ENCODE results near the gene RPS2.
"Not testable (repeated sequence)": the region's sequence is repeated elsewhere in the genome, so short reads cannot be mapped to it uniquely, and the experiment has no call there.

Gene RPS2

DNA sequence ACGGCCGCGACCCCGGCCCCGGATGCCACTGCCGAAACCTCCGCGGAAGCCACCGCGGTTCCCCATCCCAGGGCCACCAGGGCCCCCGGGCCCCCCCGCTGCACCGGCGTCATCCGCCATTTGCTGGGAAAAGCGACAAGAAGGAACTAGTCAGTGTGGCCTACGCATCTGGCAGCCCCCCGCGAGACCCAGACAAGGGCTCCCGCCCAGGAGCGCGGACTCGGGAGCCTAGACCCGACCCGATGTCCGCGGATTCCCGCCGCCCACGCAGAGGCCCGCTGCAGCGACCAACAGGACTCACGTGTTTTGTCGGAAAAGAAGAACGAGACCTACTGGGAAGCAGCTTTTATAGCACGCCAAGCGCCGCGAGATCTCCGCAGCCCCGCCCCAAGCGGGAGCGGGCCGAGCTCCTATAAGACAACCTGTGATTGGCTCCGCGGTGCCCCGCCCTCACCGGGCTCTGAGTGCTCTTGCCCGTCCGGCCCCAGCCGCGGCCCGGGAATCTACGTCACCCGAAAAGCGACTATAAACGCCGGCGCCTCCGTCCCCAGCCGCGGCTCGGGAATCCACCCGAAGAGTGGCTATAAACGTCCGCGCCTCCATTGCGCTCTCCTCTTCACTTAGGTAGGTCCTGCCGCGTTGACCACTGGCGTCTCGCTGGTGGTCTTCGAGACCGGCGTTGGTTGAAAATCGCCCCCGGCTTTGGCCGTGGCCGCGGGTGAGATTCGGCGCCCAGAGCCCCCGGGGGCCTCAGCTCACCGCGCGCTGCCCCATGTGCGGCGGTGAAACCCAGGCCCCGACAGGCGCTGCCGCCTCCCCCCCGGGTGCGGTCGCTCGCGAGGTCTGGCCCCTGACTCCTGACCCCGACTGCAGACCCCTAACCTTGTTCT, at the start of gene RPS2:
Gene RPS2 (minus strand): TSS at position 321 of the 890 bp plus-strand sequence. CDS start 201 bp downstream, at position 120.
- peak; percentile 99 for DNase-seq

DNA sequence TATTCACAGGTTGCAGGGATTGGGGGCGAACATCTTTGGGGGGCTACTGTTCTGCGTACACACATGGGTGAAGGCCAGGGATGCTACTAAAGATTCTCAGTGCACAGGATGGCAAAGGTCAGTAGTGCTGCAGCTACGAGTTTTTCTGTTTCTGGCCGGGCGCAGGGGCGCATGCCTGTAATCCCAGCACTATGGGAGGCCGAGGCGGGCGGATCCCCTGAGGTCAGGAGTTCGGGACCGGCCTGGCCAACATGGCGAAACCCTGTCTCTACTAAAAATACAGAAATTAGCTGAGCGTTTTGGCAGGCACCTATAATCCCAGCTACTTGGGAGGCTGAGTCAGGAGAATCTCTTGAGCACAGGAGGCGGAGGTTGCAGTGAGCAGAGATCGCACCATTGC, 48.9 kb upstream of the RPS2 start:
- no peak for DNase-seq

DNA sequence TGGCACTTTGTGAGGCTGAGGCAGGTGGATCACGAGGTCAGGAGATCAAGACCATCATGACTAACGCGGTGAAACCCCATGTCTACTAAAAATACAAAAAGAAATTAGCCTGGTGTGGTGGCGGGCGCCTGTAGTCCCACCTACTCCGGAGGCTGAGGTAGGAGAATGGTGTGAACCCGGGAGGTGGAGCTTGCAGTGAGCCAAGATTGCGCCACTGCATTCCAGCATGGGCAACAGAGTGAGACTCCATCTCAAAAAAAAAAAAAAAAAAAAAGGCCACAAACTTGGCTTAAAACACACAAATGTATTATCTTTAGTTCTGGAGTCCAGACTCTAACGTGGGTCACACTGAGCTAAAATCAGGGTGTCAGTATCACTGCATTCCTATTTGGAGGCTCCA, 47.1 kb upstream of the RPS2 start:
- not testable (repeated sequence) for DNase-seq

DNA sequence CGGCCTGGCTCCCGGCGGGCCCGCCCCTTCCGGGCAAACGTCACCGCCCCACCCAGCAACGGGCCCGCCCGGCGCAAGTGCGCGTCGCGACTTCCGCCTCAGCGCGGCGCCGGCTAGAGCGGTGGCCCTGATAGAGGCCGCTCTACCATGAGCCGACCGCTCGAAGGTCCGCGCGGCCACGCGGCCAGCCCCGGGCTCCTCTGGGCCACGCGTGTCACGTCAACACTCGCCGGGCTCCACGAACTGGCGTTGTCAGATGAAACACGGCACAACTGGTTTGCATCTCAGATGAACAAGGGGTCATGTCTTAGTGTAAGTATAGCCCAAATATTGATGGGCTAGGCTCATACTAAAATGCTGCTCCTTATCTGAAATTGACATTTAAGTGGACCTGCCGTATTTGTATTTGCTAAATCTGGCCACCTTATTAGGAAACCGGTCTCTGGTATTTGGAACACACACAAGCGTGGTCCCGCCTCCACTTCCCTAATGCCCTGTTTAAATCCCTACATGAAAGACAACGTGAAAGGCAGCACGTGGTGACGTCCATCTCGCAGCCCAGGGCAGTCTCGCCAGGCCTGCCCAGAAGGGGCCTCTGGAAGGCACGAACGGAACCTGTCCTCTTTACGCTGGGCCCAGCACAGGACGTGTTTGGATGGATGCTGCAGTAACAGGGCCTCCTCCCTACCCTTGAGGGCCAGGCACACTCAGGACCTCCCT, 45.3 kb upstream of the RPS2 start, which contains the start of gene ZNF598:
Gene ZNF598 (minus strand): TSS at position 31 of the 720 bp plus-strand sequence.
- peak; percentile 81 for DNase-seq

DNA sequence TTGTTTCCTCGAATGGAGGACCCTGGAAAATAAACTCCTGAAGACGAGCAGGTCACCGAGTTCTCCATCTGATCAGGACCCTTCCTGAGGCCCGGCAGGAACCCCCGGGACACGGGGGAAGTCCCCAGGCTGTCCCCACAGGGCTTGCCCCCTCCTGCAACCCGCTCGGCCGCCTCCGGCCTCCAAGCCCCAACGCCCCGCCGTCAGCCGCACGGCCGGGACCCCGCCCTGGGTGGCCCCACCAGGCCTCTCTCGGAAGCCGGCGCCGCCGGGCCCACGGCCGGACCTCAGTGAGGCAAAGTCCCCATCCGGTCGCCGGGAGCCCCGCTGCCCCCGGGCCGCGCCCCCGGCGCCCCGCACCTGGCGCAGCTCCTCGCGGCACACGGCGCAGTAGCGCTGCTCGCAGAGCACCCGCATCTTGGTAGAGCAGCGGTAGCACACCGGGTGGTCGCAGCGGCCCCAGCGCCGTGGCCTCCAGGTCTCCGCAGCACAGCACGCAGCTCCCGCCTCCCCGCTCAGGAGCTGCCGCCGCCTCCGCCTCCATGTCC, 44.6 kb upstream of the RPS2 start:
- DNase-seq = no peak

DNA sequence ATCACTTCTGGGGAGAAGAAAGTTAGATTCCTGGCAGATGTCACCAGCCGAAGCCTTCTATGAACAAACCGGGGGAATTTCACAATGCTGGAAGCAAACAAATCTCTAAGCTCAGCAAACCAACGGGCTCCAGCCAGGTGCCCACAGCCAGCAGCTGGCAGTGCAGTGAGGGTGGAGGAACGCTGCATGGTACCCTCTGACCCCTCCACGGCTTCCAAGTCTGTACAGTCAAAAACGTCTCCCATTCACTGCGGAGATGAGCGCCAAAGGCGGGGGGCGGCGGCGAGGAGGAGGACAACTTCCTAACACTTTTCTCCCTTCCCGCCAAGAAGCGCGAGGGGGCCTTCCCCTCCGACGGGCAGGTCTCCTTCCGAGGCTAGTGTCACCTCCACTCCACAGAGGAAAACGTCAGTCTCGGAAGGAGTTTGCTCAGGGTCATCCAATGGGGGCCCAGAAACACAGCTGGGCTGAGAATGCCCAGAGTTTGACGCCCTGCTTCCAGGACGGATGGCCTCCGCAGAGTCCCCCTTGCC, 44.1 kb upstream of the RPS2 start:
- DNase-seq = no peak

DNA sequence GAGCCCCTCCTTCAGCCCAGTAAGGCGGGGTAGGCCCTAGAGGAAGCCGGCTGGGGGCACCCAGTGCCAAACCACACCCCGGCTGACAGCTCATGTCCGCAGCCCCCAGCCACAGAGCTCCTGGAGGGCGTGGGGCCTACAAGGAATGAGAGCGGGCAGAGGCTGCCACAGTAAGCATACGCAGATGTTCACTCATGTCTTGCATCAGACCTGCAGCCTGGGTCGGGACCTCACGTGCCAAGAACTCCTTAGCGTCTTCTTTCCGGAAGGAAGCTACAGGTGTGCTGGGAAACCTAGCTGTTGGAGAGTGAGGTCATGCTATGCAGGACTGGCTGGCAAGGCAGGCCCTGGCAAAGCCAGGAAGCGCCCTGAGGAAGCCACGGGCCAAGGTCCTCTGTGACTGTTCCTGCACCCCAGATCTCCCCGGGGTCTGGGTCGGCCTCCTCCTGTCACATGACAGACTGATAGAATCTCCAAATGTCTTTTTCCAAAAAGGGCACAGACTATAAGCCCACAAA, 43.4 kb upstream of the RPS2 start:
- no peak for DNase-seq

DNA sequence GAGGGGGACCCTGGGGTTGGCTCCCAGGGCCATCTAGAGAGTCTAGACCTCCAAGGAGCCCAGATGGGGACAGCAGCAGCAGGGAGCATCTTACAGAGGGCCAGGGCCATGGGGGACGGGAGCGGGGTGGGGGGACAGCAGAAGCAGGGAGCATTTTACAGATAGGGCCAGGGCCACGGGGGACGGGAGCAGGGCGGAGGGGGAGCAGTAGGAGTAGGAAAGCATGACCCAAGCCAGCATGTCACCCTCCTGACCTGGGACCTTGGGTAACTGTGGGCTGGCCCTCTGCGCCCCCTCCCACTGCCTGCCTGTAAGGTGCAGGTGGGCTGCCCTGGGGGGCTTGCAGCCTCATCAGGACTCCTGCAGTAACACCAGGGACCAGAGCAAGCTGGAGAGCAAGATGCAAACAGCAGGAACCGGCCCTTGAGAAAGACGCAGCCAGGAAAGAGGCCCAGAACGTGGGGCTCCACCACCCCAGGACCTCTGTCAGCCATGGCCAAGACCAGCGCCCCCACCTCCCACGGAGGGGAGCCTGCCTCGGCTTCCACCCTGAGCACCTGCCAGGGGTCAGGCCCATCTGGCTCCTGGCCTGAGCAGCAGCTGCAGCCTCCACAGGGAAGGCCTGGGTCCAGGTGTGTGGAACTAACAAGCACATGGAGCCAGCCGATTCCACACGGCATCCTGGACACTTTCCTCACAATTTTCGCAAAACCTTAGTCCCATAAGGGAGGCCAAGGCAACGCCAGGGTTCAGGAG, 42.6 kb upstream of the RPS2 start:
- no peak for DNase-seq

DNA sequence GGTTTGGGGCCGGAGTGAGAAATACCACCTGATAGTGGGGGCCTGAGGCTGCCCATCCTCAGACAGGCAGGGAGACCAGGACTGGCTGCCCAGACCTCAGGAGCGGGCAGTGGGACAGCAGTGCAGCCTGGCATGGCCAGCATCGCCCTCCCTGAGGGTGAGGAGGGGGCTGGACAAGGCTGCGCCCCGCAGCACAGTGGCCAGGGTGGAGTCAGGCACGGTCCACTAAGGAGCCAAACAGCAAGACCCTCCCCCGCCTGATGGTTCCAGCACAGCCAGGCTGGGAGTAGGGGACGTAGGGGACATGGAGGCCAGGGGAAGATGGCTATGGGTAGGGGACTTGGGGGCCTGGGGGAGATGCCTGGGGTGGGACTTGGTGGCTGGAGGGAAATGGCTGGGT, 41.7 kb upstream of the RPS2 start:
- no peak for DNase-seq

DNA sequence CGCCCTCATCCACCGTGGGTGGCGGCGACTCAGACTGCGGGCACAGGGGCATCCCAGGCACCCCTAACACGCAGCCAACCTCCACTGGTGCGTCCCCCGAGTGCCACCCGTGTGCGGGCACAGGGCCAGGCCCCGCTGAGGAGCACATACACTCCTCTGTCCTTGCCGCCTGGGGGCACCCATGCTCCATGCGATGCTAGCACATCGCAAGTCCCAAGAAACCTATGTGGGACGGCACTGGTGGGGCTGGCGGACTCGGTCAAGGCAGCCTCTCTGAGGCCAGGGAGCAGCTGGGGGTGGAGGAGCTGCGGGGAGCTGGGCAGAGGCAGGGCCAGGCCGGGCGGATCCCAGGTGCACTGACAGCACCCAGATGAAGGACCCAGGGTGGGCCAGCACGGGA, 41.0 kb upstream of the RPS2 start:
- DNase-seq = peak; percentile 28

DNA sequence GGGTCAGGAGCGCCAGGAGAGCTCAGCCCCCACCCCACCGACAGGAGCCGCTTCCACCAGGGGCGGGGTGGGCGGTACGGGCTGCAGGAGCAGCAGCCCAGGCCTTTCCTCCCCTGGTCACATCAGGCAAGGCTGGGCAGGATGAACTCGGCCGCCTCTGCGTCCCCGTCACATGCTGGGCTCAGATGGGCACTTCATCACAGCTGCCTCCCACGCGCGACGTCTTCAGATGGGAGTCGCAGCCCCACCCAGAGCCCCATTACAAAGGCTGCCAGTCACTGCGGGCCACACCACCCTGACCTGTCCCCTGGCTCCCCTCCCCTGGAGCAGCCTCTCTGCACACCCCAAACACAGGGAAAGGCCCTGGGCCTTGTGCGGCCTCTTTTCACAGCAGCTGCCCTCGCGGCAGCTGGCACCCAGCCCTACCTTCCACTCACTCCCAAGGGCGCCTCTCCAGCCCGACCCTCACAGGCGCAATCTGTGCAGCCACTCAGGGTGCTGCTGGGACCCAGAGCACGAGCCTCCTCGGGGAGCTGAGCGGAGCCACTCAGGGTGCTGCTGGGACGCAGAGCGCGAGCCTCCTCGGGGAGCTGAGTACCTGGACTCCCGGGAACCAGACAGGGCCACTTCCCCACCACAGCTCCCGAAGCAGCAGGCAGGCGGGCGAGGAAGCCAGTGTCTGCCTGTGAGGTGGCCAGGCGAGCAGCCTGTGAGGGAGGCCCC, 40.3 kb upstream of the RPS2 start:
- no peak for DNase-seq

DNA sequence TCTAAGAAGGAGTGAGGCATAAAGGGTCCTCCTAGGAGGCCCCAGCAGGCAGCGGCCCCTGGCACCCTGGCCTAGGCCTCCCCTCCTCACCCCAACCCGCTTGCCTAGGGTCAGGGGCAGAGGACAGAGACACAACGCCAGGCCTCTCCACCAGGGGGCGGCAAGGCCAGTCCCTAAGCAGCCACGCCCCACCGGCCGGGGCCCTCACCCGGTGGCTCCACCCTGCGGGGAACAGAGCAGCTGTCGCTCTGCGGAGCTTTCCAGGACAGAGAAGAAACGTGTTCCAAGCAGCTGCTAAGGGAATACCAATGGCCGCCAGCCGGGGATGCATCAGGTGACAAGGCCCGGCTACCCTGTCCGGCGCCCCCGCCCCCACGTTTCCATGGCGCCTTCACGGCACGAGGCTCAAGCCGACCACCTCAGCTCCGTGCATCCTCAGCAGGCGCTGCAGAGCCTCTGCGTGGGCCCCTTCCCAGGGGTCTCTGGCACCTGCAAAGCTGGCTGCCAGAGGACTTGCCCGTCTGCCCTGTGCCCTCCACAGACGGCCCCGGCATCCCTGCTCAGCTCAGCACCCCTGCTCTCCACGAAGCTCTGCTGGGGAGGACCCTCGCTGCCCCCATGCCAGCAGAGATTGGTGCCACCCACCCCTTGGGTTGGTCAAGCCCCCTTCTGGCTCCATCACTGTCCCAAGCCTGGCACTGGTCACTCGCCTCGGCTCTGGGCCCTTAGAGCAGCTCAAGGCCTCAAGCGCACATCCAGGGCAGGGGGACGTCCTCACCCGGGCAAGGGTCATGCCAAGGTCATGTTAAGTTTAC, 39.4 kb upstream of the RPS2 start:
- DNase-seq = peak; percentile 85

DNA sequence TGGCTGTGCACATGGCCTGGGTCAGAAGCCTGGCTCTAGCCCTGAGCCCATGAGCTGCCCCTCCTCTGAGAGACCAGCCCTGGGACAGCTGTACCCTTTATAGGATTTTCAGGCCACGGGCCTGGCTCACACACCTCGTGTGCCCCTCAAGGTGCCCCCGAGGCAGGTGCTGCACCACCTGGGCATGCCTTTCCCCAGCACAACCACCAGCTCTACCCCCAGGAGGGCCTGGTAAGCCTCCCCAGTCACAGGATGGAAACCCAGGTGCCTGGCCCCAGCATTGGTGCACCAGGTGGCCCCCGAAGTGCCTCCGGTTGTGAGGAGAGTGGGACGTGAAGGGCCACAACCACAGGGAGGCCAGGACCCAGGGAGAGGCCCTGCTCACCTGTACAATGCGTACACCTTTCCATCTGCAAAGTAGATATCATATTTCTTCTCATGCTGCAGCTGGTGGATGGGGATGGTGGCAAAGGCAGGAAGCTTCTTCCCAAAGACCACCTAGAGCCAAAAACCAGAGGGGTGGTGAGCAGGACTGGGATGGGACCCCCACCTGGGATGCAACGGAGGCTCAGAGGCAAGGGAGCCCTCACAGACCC, 38.7 kb upstream of the RPS2 start:
- no peak for DNase-seq

DNA sequence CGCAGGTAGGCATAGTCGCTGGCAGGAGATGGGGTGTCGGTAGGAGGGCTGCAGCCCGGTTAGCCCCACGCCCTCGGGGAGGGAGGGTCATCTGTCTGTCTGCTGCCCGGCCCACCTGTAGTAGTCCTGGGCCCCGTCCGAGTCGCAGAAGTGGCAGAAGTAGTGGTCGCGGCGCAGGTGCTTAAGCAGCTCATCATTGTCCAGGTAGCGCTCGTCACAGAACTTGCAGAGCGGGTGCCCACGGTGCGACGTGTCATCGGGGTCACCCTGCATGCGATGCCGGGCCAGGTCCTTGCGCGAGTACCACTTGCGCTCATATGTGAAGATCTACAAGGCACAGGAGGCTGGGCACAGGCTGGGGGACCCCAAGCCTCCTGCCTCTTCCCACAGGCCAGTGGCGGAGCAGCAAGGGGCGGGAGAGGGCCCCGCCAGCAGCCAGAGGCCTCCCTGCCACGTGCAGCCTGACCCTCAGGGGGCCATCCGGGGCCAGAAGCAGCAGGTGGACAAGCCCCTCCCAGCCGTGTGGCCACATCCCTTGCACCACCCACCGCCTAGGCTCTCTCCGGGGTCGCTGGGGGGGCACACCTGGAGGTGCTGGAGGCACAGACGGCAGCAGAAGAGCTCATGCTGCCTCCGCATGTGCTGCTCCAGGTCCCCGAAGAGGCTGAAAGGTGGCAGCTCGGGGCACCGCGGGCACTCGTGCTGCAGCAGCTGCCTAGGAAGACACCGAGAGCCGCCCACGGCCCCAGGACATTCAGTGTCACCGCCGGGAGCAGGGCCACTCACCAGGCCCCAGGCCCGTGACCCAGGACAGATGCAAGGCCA, 38.0 kb upstream of the RPS2 start:
- no peak for DNase-seq

DNA sequence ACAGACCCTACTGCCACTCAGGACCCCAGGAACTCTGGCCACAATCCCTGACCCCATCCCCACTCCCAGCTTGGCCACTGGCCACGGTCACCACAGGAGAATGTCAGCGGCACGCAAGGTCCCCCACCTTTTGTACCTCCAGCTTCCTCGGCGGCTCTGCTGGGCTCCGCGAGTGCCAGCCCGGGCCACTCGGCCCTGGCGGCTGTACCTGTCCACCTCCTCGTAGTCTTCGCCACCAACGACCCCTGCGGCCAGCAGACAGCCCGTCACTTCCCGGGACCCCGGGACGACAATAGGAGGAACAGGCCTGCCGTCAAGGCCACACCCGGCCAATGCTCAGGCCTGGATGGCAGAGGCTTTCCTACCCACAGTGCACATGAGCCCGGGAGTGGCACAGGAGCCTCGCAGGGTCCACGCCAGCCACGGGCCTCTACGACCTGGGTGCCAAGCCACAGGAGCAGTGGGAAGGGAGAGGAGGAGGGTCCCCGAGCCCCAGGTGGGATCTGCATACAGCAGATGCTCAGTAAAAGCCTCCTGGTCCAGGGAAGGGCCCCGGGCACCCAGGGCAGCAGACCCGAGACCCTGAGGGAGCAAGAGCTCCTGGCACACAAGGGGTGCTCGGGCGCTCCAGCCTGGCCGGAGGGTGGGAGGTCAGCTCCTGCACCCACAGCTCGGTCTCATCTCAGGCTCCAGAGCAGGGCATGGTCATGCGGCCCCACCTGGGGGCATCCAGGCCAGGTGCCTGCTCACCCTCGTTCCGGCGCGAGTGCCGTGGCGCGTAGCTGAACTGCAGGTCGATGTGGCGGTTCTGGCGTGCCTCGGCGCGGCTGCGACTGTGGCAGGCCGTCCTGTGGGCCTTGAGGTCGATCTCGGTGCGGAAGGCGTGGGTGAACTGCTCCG, 37.1 kb upstream of the RPS2 start:
- no peak for DNase-seq

DNA sequence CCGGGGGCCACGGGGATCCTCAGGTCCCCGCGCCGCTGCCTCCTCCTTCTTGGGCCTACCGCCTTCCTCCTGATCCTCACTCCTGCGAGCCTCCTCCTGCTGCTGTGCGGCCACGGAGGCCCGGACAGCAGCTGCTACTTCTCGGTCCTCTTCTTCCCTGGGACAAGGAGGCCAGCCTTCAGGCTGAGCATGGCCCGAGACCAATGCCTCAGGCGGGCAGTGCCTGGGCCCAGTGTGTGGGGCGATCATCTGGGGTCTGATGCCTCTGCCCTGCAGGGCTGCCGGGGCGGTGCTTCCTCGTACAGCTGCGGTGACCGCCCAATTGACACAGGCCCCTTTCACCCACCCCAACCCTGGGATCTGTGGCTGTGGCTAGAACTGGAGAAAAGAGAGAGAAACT, 36.4 kb upstream of the RPS2 start:
- no peak for DNase-seq

DNA sequence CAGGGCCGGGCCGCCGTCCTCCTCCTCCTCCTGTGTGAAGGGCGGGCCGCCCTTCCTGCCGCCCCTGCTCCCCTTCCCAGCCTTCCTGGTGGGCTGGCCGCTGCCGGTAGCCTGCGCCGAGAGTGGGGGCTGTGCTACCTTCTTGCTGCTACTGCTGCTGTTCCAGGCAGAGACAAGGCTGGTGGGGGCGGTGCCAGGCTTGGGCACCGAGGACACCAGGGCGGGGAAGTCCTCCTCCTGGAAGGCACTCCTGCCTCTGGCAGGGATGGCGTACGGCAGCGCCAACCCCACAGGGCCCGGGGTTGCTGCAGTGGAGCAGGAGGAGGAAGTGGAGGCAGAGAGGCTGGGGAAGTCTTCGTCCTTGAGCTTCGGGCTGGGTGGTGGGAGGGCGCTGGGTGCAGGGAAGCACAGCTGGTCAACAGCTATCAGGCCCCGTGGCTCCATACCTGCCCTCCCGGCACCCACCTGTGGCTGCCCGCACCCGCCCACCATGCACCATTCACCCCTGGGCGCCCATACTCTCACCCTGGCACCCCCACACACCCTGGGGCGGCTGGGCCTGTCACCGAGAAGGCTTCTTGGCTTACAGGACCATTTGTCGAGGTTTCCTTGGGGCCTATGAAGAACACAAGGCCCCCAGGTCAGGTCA, 35.4 kb upstream of the RPS2 start:
- no peak for DNase-seq

Data from CD4-positive, alpha-beta T cell treated with Interferon gamma for 1 hour (primary cell).